ENCODE results near the gene OTOP3.

The OTOP3 gene

DNA sequence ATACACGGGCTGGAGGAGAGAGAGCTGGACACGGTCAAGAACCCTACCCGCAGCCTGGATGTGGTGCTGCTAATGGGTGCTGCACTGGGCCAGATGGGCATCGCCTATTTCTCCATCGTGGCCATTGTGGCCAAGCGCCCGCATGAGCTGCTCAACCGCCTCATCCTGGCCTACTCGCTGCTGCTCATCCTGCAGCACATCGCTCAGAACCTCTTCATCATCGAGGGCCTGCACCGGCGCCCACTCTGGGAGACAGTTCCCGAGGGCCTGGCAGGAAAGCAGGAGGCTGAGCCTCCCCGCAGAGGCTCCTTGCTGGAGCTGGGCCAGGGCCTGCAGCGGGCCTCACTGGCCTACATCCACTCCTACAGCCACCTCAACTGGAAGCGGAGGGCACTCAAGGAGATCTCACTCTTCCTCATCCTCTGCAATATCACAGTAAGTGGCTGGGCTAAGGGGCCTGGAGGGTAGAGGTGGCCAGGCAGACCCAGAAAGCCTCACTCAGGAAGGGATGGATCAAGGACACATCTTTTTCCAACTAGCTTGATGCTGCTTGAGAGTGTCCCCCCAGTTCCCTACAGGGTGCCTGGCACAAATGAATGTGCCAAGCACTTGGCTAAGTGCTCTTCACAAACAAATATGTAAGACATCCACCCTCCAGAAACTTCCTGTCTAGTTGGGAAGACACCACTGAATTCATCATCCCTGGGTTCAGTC is 11.5 kb downstream of the OTOP3 start:
- no peak overlapping the region for H3K27ac ChIP-seq (ENCODE audit: low read length)
- H3K36me3 ChIP-seq (ENCODE audit: control insufficient read depth, low read depth, low read length) = no peaks in the 10 kb centered on the region
- no peak overlapping the region for H3K9ac ChIP-seq (ENCODE audit: low read length)
- H3K4me3 ChIP-seq (ENCODE audit: low read length) = no peak overlapping the region
- no peaks in the 10 kb centered on the region for H3K9me3 ChIP-seq (ENCODE audit: control insufficient read depth, low read depth, low read length)
- H3K27me3 ChIP-seq (ENCODE audit: control insufficient read depth, insufficient read depth, low read length) = peaks cover under 1% of the 10 kb centered on the region
- no peaks in the 10 kb centered on the region for H3K4me1 ChIP-seq (ENCODE audit: control insufficient read depth, low read depth, low read length)

DNA sequence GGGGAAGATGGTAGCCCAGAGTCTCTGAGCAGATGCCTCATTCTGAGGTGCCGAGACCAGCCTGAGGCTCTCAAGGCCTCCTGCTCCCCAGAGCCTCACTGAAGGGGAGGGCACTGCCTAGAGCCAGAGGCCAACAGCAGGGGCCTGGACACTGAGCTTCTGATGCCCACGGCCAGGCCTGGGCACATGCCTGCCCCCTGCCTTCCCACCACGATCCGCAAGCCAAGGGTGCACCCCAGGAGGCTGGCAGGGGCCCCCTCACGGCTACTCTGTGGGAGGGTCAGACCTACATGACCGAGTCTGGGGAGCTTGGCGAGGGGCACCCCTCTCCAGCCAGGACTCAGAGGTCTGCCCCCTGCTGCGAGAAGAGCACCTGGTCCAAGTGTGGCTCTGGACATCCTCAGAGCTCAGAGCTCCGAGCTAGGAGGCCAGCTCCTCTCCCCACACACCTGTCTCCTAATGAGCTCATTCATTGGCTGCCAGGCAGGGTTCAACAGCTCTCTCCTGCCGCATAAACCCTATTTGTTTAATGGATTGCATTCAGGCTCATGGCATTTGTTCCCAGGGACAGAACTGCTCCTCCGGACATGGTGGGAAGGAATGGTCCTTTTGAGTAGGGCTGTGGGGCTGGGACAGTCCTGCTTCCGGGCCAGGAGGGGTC is 13.9 kb downstream of the OTOP3 start:
- no peak overlapping the region for H3K27ac ChIP-seq (ENCODE audit: low read length)
- no peak overlapping the region for H3K4me3 ChIP-seq (ENCODE audit: low read length)
- H3K36me3 ChIP-seq (ENCODE audit: control insufficient read depth, low read depth, low read length) = no peaks in the 10 kb centered on the region
- peaks cover 6% of the 10 kb centered on the region for H3K27me3 ChIP-seq (ENCODE audit: control insufficient read depth, insufficient read depth, low read length)
- no peaks in the 10 kb centered on the region for H3K4me1 ChIP-seq (ENCODE audit: control insufficient read depth, low read depth, low read length)
- H3K9ac ChIP-seq (ENCODE audit: low read length) = no peak overlapping the region
- H3K9me3 ChIP-seq (ENCODE audit: control insufficient read depth, low read depth, low read length) = no peaks in the 10 kb centered on the region

DNA sequence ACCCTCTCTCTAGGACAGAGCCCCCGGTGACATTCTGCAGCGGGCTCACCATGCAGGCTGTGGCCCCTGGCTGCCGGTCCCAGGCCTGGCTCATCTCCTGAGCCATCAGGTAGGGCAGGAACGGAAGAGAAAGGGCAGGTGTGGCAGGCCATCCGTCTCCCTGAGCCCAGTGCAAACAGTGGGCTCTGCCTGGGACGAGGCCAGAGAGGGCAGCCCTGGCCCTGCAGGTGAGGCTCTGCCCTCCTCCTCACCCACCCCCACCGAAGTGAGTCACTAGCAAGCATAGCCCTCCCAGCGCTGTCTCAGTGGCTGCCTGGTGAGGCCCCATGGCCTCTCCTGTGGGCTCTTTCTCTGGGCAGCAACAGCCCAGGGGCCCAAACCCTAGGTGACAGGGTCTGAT is 14.5 kb downstream of the OTOP3 start:
- H3K27me3 ChIP-seq (ENCODE audit: control insufficient read depth, insufficient read depth, low read length) = peaks cover 6% of the 10 kb centered on the region
- H3K4me3 ChIP-seq (ENCODE audit: low read length) = no peak overlapping the region
- H3K9me3 ChIP-seq (ENCODE audit: control insufficient read depth, low read depth, low read length) = no peaks in the 10 kb centered on the region
- no peak overlapping the region for H3K27ac ChIP-seq (ENCODE audit: low read length)
- H3K4me1 ChIP-seq (ENCODE audit: control insufficient read depth, low read depth, low read length) = no peaks in the 10 kb centered on the region
- no peaks in the 10 kb centered on the region for H3K36me3 ChIP-seq (ENCODE audit: control insufficient read depth, low read depth, low read length)
- no peak overlapping the region for H3K9ac ChIP-seq (ENCODE audit: low read length)

DNA sequence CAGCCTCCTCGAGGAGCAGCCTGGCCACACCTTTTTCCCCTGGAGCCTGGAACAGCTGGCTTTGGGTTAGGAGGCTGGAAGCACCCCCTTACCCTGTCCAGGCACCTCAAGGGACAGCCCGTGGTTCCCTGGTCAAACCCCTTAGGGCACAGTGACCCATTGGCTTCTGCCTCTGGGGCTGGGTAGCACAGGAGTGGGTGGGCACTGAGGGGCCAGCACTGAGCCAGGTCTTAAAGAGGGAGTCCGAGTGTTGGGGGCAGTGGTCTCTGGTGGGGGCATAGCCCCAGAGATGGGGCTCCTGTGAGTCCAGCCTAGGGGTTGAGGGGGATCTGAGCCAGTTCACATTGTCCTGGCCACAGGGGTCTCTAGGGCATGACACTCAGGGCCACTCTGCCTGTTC is 15.4 kb downstream of the OTOP3 start:
- Histone ChIP-seq H3K4me1 (ENCODE audit: control insufficient read depth, low read depth, low read length) (no peaks in the 10 kb centered on the region), H3K36me3 (ENCODE audit: control insufficient read depth, low read depth, low read length) (no peaks in the 10 kb centered on the region), H3K27me3 (ENCODE audit: control insufficient read depth, insufficient read depth, low read length) (peaks cover 6% of the 10 kb centered on the region), H3K27ac (ENCODE audit: low read length) (no peak overlapping the region), H3K9ac (ENCODE audit: low read length) (no peak overlapping the region), H3K4me3 (ENCODE audit: low read length) (no peak overlapping the region), H3K9me3 (ENCODE audit: control insufficient read depth, low read depth, low read length) (no peaks in the 10 kb centered on the region)

DNA sequence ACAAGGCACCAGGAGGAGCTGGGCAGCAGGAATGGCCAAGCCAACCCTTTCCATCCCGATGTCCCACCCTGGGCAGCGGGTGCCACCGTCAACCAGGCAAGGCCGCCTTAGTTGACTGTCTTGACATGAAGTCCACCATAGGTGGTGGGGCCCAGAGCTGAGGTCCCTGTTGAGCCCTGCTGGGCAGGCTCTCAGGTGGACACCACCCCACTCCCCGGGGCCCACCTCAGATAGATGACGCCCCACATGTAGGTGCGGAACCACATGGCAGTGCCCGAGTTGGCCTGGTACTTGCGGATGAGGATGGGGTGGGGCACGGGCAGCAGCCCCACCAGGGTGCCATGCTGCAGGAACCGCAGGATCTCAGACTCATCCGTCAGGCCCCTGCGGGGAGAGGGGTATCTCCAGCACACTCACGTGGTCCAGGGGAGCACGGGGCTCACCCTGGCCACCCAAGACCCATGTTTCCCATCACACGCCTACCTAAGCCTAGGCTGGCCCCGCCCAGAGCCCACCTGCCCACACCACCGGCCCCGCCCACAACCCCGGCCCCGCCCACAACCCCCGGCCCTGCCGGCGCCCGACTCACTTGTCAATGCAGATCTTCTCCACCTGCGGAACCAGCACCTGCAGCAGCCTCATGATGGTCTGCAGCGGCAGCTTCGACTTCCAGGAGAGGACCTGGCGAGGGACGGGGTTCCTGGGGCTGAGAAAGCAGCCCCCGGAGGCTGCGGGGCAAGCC is 16.2 kb downstream of the OTOP3 start:
- Histone ChIP-seq H3K36me3 (ENCODE audit: control insufficient read depth, low read depth, low read length) (no peaks in the 10 kb centered on the region), H3K4me1 (ENCODE audit: control insufficient read depth, low read depth, low read length) (no peaks in the 10 kb centered on the region), H3K9me3 (ENCODE audit: control insufficient read depth, low read depth, low read length) (no peaks in the 10 kb centered on the region), H3K4me3 (ENCODE audit: low read length) (no peak overlapping the region), H3K27ac (ENCODE audit: low read length) (no peak overlapping the region), H3K27me3 (ENCODE audit: control insufficient read depth, insufficient read depth, low read length) (peaks cover 6% of the 10 kb centered on the region), H3K9ac (ENCODE audit: low read length) (no peak overlapping the region)

DNA sequence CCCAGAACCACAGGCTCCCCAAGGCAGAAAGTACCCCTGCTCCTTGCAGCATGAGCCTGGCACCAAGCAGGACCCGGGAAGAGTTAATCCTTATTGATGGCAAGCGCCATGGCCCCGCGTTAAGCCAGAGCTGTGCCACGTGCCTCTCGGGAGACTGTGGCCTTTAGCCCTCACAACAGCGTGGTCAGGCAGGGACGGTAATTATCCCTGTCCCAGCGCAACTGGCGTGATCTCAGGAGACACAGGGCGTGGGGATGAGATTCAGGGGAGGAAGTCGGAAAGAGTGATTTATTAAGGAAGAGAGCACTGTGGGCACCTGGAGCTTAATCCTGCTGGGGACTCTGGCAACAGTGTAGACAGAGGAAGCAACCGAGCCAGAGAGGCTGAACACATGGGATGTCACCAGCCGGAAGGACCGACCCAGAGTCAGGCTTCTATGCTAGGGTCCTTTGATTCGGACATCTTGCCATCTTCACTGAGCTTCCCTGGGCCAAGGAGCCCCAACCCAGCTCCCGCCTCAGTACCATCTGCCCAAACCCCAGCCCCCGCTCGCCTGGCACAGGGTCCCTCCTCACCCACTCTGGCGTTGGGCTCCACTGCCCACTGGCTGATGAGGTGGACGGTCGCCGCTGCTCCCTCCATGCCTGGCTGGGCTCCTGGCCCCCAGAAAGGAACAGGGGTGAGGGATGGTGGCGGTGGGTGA is 16.9 kb downstream of the OTOP3 start:
- Histone ChIP-seq H3K4me1 (ENCODE audit: control insufficient read depth, low read depth, low read length) (no peaks in the 10 kb centered on the region), H3K4me3 (ENCODE audit: low read length) (no peak overlapping the region), H3K27me3 (ENCODE audit: control insufficient read depth, insufficient read depth, low read length) (peaks cover 6% of the 10 kb centered on the region), H3K9ac (ENCODE audit: low read length) (no peak overlapping the region), H3K36me3 (ENCODE audit: control insufficient read depth, low read depth, low read length) (no peaks in the 10 kb centered on the region), H3K27ac (ENCODE audit: low read length) (no peak overlapping the region), H3K9me3 (ENCODE audit: control insufficient read depth, low read depth, low read length) (no peaks in the 10 kb centered on the region)

DNA sequence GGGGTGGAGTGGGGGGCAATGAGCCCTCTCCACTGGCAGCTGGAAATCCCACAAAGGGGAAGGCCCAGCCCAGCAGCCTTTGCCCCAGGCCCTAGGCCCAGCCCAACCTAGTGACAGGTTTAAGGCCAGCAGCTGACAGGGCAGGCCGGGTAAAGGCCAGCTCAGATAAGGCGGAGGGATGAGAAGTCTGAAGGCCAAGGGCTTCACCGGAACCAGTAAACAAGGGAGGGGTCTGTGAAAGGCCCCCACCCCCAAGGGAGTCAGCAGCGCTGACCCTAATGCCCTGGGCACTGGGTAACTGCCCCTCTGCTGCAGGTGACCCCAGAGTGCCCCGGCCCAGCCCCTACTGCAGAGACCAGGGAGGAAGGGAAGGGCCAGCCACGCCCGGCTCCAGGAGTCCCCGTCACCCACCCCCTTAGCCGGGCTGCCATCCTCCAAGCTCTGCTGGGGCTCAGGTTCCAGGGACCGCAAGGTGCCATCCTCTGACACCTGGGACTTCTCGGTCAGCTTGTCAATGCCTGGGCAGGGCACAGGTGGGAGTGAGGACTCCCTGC is 17.5 kb downstream of the OTOP3 start:
- H3K27ac ChIP-seq (ENCODE audit: low read length) = no peak overlapping the region

DNA sequence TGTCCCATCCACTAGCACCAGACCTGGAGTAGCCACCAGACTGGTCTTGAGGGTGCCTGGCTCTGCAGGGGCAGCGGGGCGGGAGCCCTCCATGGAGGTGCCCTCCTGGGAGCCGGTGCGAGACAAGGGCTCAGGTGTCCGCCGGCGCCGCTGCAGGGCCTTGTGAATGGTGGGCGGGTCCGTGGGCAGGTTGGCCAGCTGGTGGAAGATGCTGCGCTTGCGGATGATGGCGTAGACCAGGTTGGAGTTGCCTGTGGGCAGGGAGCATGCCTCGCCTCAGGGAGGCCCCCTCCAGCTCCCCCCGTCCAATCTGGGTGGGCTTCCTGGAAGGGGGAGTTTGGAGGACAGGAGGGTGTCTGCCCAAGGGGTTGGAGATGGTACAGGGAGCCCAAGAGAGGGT is 18.4 kb downstream of the OTOP3 start:
- Histone ChIP-seq H3K27me3 (ENCODE audit: control insufficient read depth, insufficient read depth, low read length) (peaks cover 16% of the 10 kb centered on the region), H3K9me3 (ENCODE audit: control insufficient read depth, low read depth, low read length) (no peaks in the 10 kb centered on the region), H3K4me1 (ENCODE audit: control insufficient read depth, low read depth, low read length) (no peaks in the 10 kb centered on the region), H3K4me3 (ENCODE audit: low read length) (no peak overlapping the region), H3K9ac (ENCODE audit: low read length) (no peak overlapping the region), H3K27ac (ENCODE audit: low read length) (no peak overlapping the region), H3K36me3 (ENCODE audit: control insufficient read depth, low read depth, low read length) (no peaks in the 10 kb centered on the region)

More for the DNA sequence above, 17.5 kb downstream of the OTOP3 start:
- Histone ChIP-seq H3K4me1 (ENCODE audit: control insufficient read depth, low read depth, low read length) (no peaks in the 10 kb centered on the region), H3K27me3 (ENCODE audit: control insufficient read depth, insufficient read depth, low read length) (peaks cover 9% of the 10 kb centered on the region), H3K9me3 (ENCODE audit: control insufficient read depth, low read depth, low read length) (no peaks in the 10 kb centered on the region), H3K9ac (ENCODE audit: low read length) (no peak overlapping the region), H3K4me3 (ENCODE audit: low read length) (no peak overlapping the region), H3K36me3 (ENCODE audit: control insufficient read depth, low read depth, low read length) (no peaks in the 10 kb centered on the region)

DNA sequence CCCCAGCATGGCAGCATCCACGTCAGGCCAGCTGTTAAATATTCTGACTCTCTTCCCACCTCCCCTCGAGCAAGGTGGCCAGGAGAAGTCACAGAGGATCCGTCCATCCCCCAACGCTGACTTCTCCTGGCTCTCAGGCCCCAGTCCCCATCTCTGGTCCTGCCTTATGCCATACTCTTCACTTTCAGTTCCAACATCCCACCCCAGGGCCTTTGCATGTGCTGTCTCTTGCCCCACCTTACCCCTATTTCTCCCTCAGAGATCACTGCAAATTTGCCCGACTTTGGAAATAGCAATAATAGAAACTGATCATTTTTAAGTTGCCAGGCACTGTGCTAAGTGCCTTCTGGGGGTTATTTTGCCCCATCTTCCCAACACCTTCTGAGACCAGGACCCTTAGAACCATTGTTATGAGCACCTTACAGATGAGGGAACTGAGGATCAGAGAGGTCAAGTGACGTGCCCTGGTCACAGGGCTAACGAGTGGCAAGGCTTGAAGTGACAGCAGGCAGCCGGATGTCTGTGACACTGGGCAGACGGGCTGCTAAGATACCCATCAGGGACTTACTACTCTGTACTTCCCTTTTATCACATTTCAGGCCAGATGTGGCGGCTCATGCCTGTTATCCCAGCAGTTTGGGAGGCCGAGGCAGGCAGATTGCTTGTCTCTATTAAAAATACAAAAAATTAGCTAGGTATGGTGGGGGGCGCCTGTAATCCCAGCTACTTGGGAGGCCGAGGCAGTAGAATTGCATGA is 19.1 kb downstream of the OTOP3 start:
- H3K9me3 ChIP-seq (ENCODE audit: control insufficient read depth, low read depth, low read length) = no peaks in the 10 kb centered on the region

DNA sequence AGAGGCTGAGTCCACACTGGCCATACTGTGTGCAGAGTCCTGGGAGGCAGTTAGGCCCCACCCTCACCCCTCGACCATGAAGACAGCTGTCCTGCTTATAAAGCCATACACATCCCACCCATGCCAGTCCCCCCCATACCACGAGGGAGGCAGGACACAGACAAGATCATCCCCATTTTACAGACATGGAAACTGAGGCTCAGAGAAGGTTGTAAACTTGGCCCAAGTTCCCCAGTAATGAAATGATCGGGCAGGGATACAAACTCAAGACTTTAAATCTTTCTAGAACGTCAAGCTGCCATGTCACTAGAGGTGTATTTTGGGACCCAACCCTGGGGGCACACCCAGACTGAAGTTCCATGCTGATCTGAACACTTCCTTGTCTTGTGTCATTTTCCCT is 20.4 kb downstream of the OTOP3 start:
- no peaks in the 10 kb centered on the region for H3K4me1 ChIP-seq (ENCODE audit: control insufficient read depth, low read depth, low read length)
- no peak overlapping the region for H3K9ac ChIP-seq (ENCODE audit: low read length)
- peaks cover 19% of the 10 kb centered on the region for H3K27me3 ChIP-seq (ENCODE audit: control insufficient read depth, insufficient read depth, low read length)
- H3K4me3 ChIP-seq (ENCODE audit: low read length) = no peak overlapping the region
- no peaks in the 10 kb centered on the region for H3K36me3 ChIP-seq (ENCODE audit: control insufficient read depth, low read depth, low read length)
- H3K9me3 ChIP-seq (ENCODE audit: control insufficient read depth, low read depth, low read length) = no peaks in the 10 kb centered on the region
- no peak overlapping the region for H3K27ac ChIP-seq (ENCODE audit: low read length)

More for the DNA sequence above, 19.1 kb downstream of the OTOP3 start:
- no peak overlapping the region for H3K9ac ChIP-seq (ENCODE audit: low read length)
- no peaks in the 10 kb centered on the region for H3K36me3 ChIP-seq (ENCODE audit: control insufficient read depth, low read depth, low read length)
- no peaks in the 10 kb centered on the region for H3K4me1 ChIP-seq (ENCODE audit: control insufficient read depth, low read depth, low read length)
- H3K4me3 ChIP-seq (ENCODE audit: low read length) = no peak overlapping the region
- peaks cover 19% of the 10 kb centered on the region for H3K27me3 ChIP-seq (ENCODE audit: control insufficient read depth, insufficient read depth, low read length)
- H3K27ac ChIP-seq (ENCODE audit: low read length) = no peak overlapping the region

All from iPS-18a (cell line).